GM12874 (cell line): Measurements from ENCODE around the gene DHRSX.

Experiments
- CTCF ChIP-seq: IDR thresholded peaks from 2 replicates; pipeline ENCODE4 v1.5.1; 2011; ENCODE audit warnings: low read depth, mild to moderate bottlenecking, control low read depth, low read length, moderate library complexity; ENCODE audit not compliant: insufficient read depth

The DHRSX gene

GRCh38 chrX:2526390-2526789, 25.6 kb upstream of the DHRSX start:
- TF ChIP-seq CTCF, result no peak

- no peak for TF ChIP-seq CTCF
These were observed 23.1 kb upstream of the DHRSX start for GRCh38 chrX:2523911-2524310.

- no peak for TF ChIP-seq CTCF
These were observed 21.2 kb upstream of the DHRSX start for GRCh38 chrX:2521927-2522386.

- TF ChIP-seq CTCF, result no peak
These were observed 20.5 kb upstream of the DHRSX start for GRCh38 chrX:2521092-2521926.

- TF ChIP-seq CTCF, result no peak
These were observed 19.8 kb upstream of the DHRSX start for GRCh38 chrX:2520539-2520938.

GRCh38 chrX:2517055-2517454, 16.3 kb upstream of the DHRSX start:
- TF ChIP-seq CTCF, result no peak

- TF ChIP-seq CTCF, result no peak
These were observed 15.8 kb upstream of the DHRSX start for GRCh38 chrX:2516623-2517022.
